ENCODE data around the gene USP30.

The USP30 gene

GRCh38 chr12:109010259-109010658, 42.1 kb upstream of the USP30 start:
- Histone ChIP-seq H3K9ac (ENCODE audit: low read depth, low read length) (no peak overlapping the region), H3K36me3 (ENCODE audit: insufficient read depth, low read length) (no peaks in the 10 kb centered on the region), H3K27ac (ENCODE audit: low read length) (no peak overlapping the region), H4K20me1 (ENCODE audit: insufficient read depth, low read length) (no peaks in the 10 kb centered on the region), H2AFZ (ENCODE audit: low read depth, low read length) (no peak overlapping the region), H3K27me3 (ENCODE audit: insufficient read depth, low read length, poor library complexity) (no peaks in the 10 kb centered on the region), H3K4me3 (ENCODE audit: low read depth in 1 of 2, low read length in 2 of 2) (no peak overlapping the region), H3K9me3 (ENCODE audit: insufficient read depth, low read length, severe bottlenecking) (no peaks in the 10 kb centered on the region), H3K4me2 (ENCODE audit: insufficient read depth, low read length) (no peak overlapping the region), H3K4me1 (ENCODE audit: insufficient read depth, low read length) (no peaks in the 10 kb centered on the region), H3K79me2 (ENCODE audit: insufficient read depth, low read length) (no peaks in the 10 kb centered on the region)
- ATAC-seq (ENCODE audit: insufficient read depth, low read depth) (no peak), DNase-seq (no peak)
- TF ChIP-seq CTCF (IDR thresholded peaks at IDR 0.05; ENCODE audit: borderline replicate concordance, extremely low read depth, low read length, poor library complexity, severe bottlenecking): no peak
- no peak for TF ChIP-seq EZH2 (IDR thresholded peaks at IDR 0.05; ENCODE audit: borderline replicate concordance, low read depth, low read length, severe bottlenecking)

- Histone ChIP-seq H3K4me2 (ENCODE audit: insufficient read depth, low read length) (no peak overlapping the region), H3K27me3 (ENCODE audit: insufficient read depth, low read length, poor library complexity) (no peaks in the 10 kb centered on the region), H3K9ac (ENCODE audit: low read depth, low read length) (no peak overlapping the region), H2AFZ (ENCODE audit: low read depth, low read length) (no peak overlapping the region), H4K20me1 (ENCODE audit: insufficient read depth, low read length) (no peaks in the 10 kb centered on the region), H3K79me2 (ENCODE audit: insufficient read depth, low read length) (no peaks in the 10 kb centered on the region), H3K27ac (ENCODE audit: low read length) (no peak overlapping the region), H3K4me1 (ENCODE audit: insufficient read depth, low read length) (no peaks in the 10 kb centered on the region), H3K36me3 (ENCODE audit: insufficient read depth, low read length) (no peaks in the 10 kb centered on the region), H3K4me3 (ENCODE audit: low read depth in 1 of 2, low read length in 2 of 2) (no peak overlapping the region), H3K9me3 (ENCODE audit: insufficient read depth, low read length, severe bottlenecking) (no peaks in the 10 kb centered on the region)
- TF ChIP-seq CTCF (IDR thresholded peaks at IDR 0.05; ENCODE audit: borderline replicate concordance, extremely low read depth, low read length, poor library complexity, severe bottlenecking) (no peak), EZH2 (IDR thresholded peaks at IDR 0.05; ENCODE audit: borderline replicate concordance, low read depth, low read length, severe bottlenecking) (no peak)
- ATAC-seq (ENCODE audit: insufficient read depth, low read depth) (no peak), DNase-seq (no peak)
Measured at GRCh38 chr12:109014984-109015765, 37.2 kb upstream of the USP30 start.

GRCh38 chr12:109016016-109016415, 36.4 kb upstream of the USP30 start:
- Histone ChIP-seq H3K27ac (ENCODE audit: low read length) (no peak overlapping the region), H3K9ac (ENCODE audit: low read depth, low read length) (no peak overlapping the region), H3K4me3 (ENCODE audit: low read depth in 1 of 2, low read length in 2 of 2) (no peak overlapping the region), H3K4me2 (ENCODE audit: insufficient read depth, low read length) (no peak overlapping the region), H2AFZ (ENCODE audit: low read depth, low read length) (no peak overlapping the region), H3K36me3 (ENCODE audit: insufficient read depth, low read length) (no peaks in the 10 kb centered on the region), H3K4me1 (ENCODE audit: insufficient read depth, low read length) (no peaks in the 10 kb centered on the region), H3K27me3 (ENCODE audit: insufficient read depth, low read length, poor library complexity) (no peaks in the 10 kb centered on the region), H4K20me1 (ENCODE audit: insufficient read depth, low read length) (no peaks in the 10 kb centered on the region), H3K79me2 (ENCODE audit: insufficient read depth, low read length) (no peaks in the 10 kb centered on the region), H3K9me3 (ENCODE audit: insufficient read depth, low read length, severe bottlenecking) (no peaks in the 10 kb centered on the region)
- no peak for TF ChIP-seq EZH2 (IDR thresholded peaks at IDR 0.05; ENCODE audit: borderline replicate concordance, low read depth, low read length, severe bottlenecking)
- TF ChIP-seq CTCF (IDR thresholded peaks at IDR 0.05; ENCODE audit: borderline replicate concordance, extremely low read depth, low read length, poor library complexity, severe bottlenecking): no peak
- ATAC-seq (ENCODE audit: insufficient read depth, low read depth) (no peak), DNase-seq (no peak)
